Body of pancreas (tissue), 4 donors: Measurements from ENCODE around the gene TP53TG5. TPM values are rescaled to one million over a fixed set of nuclear protein-coding genes. Genes with fewer than 3 reads are reported as not detected.
A peak's percentile ranks its signal among the peaks of the same experiment; 100 is the strongest.

Experiments
- ATAC-seq: fragments of 150-250 bp; one replicate; pipeline ENCODE4 v1.9.1; 2016
- DNase-seq, 4 donors: peaks; one replicate each; pipeline ENCODE4 v3.0.0-alpha.2; 2019
- H3K27ac ChIP-seq, 4 donors: fragments of 200-600 bp; sonication (generic); 1 replicate in 3 of 4; 2 replicates in 1 of 4; pipeline versions ENCODE4 v1.5.1 to v1.6.1; 2016 to 2019; ENCODE audit warnings: mild to moderate bottlenecking in 1 of 4, mixed read lengths in 1 of 4, moderate library complexity in 1 of 4
- H3K27me3 ChIP-seq, 2 donors: fragments of 200-600 bp; sonication (generic); one replicate each; pipeline ENCODE4 v1.6.0; 2016; ENCODE audit warnings: mild to moderate bottlenecking in 1 of 2
- H3K36me3 ChIP-seq, 2 donors: fragments of 200-600 bp; sonication (generic); replicated peaks in 1 of 2; 2 replicates each; pipeline ENCODE4 v1.5.1; 2016; ENCODE audit warnings: low read depth in 2 of 2; ENCODE audit not compliant: insufficient read depth in 1 of 2
- H3K4me1 ChIP-seq: fragments of 200-600 bp; sonication (generic); one replicate; pipeline ENCODE4 v1.6.0; 2016
- H3K4me3 ChIP-seq, 2 donors: fragments of 200-600 bp; sonication (generic); 1 replicate in 1 of 2; 2 replicates in 1 of 2; pipeline ENCODE4 v1.5.1; 2016 to 2019
- H3K9me3 ChIP-seq, 3 donors: fragments of 200-600 bp; sonication (generic); 1 replicate in 2 of 3; 2 replicates in 1 of 3; pipeline ENCODE4 v1.5.1; 2016
- POLR2A ChIP-seq, 3 donors: fragments of 450-650 bp; IDR thresholded peaks; one replicate each; pipeline ENCODE4 v1.6.1; 2016; ENCODE audit warnings: antibody characterized with exemption in 3 of 3, mild to moderate bottlenecking in 2 of 3
- WGBS, 2 donors: methylation state at CpG; one replicate each; pipeline ENCODE4 v1.1.5; 2017; 5-methylcytosine and 5-hydroxymethylcytosine counted together
- intact Hi-C: fragments of 100-400 bp; cut with DNase I; formaldehyde crosslinking; loops from one replicate; pipeline ENCODE4 v1.15.1; 2023
- total RNA-seq, 2 donors: library from RNA; depleted of rRNA; stranded (reverse); fragments of >200 nt; gene quantifications; one replicate each; pipeline ENCODE4 v1.1.0, GENCODE V29; 2016
- TF ChIP-seq, protein P1 (sequence below), 7 experiments: fragments of 450-650 bp in 4 of 7; fragments of 200-600 bp in 3 of 7; sonication (generic) in 3 of 7; IDR thresholded peaks; one replicate each; pipeline ENCODE4 v1.5.1; 2016 to 2019; ENCODE audit warnings: antibody characterized with exemption in 7 of 7

The TP53TG5 gene
- not detected for total RNA-seq

DNA sequence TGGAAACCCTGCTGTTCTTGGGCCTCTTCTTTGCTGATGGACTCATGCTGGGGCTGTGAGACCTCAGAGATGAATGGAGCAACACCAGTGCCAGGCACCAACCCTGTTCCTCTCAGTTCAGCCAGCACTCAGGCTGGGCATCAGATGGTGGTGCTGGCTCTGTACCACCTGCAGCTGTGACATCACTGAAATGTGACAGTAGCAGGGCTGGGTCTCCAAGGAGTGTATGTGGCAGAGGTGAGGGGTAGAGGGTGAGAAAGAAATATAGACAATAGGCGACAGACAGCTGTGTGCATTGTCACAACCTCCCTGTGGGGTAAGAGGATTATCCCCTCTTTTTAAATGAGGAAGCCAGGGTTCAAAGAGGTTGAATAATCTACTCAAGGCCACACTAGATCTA is at the start of gene TP53TG5:
Gene TP53TG5, minus strand, starts transcription at position 135 of the 400 bp plus-strand sequence. Its CDS starts 89 bp downstream, at position 46.
- no peaks in the 10 kb centered on the region for H3K9me3 ChIP-seq
- 82 to 100% methylated on average over 1 of the region's 1 CpG for WGBS, 2 donors
- H3K4me1 ChIP-seq: peaks cover 10% of the 10 kb centered on the region
- DNase-seq: no peak
- no peak within 1 kb of the TSS for H3K4me3 ChIP-seq
- H3K27me3 ChIP-seq: no peaks in the 10 kb centered on the region
- TF ChIP-seq POLR2A (IDR thresholded peaks at IDR 0.05): no peak
- TF ChIP-seq, protein P1, sequence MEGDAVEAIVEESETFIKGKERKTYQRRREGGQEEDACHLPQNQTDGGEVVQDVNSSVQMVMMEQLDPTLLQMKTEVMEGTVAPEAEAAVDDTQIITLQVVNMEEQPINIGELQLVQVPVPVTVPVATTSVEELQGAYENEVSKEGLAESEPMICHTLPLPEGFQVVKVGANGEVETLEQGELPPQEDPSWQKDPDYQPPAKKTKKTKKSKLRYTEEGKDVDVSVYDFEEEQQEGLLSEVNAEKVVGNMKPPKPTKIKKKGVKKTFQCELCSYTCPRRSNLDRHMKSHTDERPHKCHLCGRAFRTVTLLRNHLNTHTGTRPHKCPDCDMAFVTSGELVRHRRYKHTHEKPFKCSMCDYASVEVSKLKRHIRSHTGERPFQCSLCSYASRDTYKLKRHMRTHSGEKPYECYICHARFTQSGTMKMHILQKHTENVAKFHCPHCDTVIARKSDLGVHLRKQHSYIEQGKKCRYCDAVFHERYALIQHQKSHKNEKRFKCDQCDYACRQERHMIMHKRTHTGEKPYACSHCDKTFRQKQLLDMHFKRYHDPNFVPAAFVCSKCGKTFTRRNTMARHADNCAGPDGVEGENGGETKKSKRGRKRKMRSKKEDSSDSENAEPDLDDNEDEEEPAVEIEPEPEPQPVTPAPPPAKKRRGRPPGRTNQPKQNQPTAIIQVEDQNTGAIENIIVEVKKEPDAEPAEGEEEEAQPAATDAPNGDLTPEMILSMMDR (IDR thresholded peaks at IDR 0.05): no peak
- no peak within 1 kb of the TSS for H3K27ac ChIP-seq
- intact Hi-C loops: loop anchor here (5.0 kb wide), 1 partner anchor 44 kb away; no protein-coding TSS in a partner anchor
- ATAC-seq: no peak
- no peaks in the 10 kb centered on the region for H3K36me3 ChIP-seq

GRCh38 chr20:45427236-45428149 is 49.4 kb upstream of the TP53TG5 start:
- H3K36me3 ChIP-seq: peaks cover 5 to 18% of the 10 kb centered on the region in 2 donors
- no peaks in the 10 kb centered on the region for H3K9me3 ChIP-seq
- 64 to 69% methylated on average over 8 to 14 of the region's 14 CpGs for WGBS, 2 donors
- intact Hi-C loops: no loop called here
- peak; percentile 88 for ATAC-seq
- H3K4me1 ChIP-seq: peaks cover 13% of the 10 kb centered on the region
- DNase-seq: peak; percentile 49 to 68 (median 52)
- H3K27ac ChIP-seq: peak overlapping the region in 2 of 4 donors; percentile 6 to 52
- TF ChIP-seq, protein P1 (IDR thresholded peaks at IDR 0.05): peak in 1 of 7 experiments; percentile 19
- peak in 1 of 3 donors; percentile 12 for TF ChIP-seq POLR2A (IDR thresholded peaks at IDR 0.05)
- H3K4me3 ChIP-seq: no peak overlapping the region
- H3K27me3 ChIP-seq: no peaks in the 10 kb centered on the region

- Histone ChIP-seq H3K27ac (peak overlapping the region in 1 of 4 donors; percentile 52), H3K27me3 (no peaks in the 10 kb centered on the region), H3K36me3 (peaks cover 5 to 21% of the 10 kb centered on the region in 2 donors), H3K9me3 (no peaks in the 10 kb centered on the region), H3K4me1 (peaks cover 13% of the 10 kb centered on the region), H3K4me3 (no peak overlapping the region)
- DNase-seq: no peak
- TF ChIP-seq, protein P1 (IDR thresholded peaks at IDR 0.05): no peak
- no peak for TF ChIP-seq POLR2A (IDR thresholded peaks at IDR 0.05)
- WGBS, 2 donors: 85 to 93% methylated on average over 5 of the region's 5 CpGs
- peak; percentile 3 for ATAC-seq
- intact Hi-C loops: no loop called here
These were observed 48.3 kb upstream of the TP53TG5 start for GRCh38 chr20:45426320-45427016.

DNA sequence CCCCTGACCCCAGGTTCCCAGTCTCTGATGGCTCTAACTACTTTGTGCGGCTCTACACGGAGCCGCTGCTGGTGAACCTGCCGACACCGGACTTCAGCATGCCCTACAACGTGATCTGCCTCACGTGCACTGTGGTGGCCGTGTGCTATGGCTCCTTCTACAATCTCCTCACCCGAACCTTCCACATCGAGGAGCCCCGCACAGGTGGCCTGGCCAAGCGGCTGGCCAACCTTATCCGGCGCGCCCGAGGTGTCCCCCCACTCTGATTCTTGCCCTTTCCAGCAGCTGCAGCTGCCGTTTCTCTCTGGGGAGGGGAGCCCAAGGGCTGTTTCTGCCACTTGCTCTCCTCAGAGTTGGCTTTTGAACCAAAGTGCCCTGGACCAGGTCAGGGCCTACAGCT is 47.4 kb upstream of the TP53TG5 start:
- Histone ChIP-seq H3K4me1 (peaks cover 13% of the 10 kb centered on the region), H3K4me3 (no peak overlapping the region), H3K36me3 (peaks cover 5 to 30% of the 10 kb centered on the region in 2 donors), H3K27ac (no peak overlapping the region), H3K27me3 (no peaks in the 10 kb centered on the region), H3K9me3 (no peaks in the 10 kb centered on the region)
- no peak for TF ChIP-seq POLR2A (IDR thresholded peaks at IDR 0.05)
- TF ChIP-seq, protein P1 (IDR thresholded peaks at IDR 0.05): no peak
- ATAC-seq (no peak), DNase-seq (no peak)
- intact Hi-C loops: no loop called here
- WGBS, 2 donors: 93 to 97% methylated on average over 10 to 12 of the region's 17 CpGs
